GM18520 (cell line): ENCODE measurements around the gene HOXD13.

Experiments used
- ATAC-seq: cut with Tn5 transposase; IDR thresholded peaks from one replicate; pipeline ENCODE4 v1.9.1; 2021; ENCODE audit not compliant: unreplicated experiment

HOXD13 gene

DNA sequence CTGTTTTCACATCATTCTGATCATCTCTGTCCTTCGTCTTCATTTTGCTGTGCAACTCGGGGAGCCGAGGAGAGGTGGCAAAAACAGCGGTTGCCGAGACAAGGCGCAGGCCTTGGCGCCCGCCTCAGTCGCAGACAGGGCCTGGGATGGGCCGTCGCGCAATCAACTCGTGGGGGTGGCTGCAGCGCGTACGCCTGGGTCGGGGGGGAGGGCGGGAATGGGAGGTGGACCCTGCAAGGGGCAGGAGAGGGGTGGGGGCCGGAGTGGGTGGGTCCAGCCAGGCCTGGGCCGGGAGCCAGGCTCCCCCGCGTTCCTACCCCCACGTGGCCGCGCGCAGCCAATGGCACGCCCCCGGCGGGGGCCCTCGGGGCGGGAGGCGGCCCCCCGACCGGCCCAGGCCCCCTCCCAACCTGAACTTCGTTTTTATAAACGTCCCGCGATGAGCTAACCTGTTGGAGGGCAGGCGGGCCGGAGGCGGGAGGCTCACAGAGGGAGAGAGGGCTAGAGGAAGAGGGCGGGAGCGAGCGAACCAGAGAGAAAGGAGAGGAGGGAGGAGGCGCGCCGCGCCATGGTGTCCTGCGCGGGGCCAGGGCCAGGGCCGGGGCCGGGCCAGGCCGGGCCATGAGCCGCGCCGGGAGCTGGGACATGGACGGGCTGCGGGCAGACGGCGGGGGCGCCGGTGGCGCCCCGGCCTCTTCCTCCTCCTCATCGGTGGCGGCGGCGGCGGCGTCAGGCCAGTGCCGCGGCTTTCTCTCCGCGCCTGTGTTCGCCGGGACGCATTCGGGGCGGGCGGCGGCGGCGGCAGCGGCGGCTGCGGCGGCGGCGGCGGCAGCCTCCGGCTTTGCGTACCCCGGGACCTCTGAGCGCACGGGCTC lies at the start of gene HOXD13:
HOXD13 (plus strand) TSS at position 452 of the 875 bp plus-strand sequence; CDS start at position 622, 170 bp downstream.
- ATAC-seq: no peak

DNA sequence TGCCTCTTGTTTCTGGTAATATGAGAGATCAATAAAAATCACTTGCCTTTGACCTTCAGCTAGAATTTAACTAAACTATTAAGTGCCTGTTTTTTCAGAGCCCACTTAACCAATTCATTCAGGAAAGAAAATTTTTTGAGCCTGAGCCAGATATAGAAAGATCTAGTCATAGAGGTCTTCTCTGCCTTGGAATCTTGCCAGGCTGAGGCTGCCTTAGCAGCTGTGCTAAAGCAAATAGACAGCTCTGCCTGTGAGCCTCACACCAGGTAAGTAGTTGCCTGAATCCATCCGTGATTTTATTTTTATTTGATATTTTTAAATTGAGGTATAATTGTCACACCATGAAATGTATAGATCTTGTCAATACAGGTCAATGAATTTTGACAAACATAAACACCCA lies 36.1 kb upstream of the HOXD13 start:
- no peak for ATAC-seq

DNA sequence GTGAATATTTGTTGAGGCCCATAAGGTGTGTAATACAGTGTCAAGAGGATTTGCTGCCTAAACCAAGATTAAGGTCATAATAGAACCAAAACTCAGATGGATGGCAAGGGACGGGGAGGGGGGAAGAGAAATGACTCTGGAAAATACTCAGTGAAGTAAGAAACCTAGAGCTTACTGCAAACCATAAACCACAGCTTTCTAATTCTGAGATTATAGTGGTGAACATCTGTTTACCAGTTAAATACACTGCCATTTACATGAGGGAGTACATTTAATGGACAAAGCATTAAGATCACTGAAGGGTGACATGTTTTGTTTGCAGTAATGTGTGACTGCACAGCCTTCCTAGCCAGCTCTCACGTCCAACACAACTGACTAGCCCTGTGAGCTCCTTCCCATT lies 28.6 kb upstream of the HOXD13 start:
- ATAC-seq: no peak

DNA sequence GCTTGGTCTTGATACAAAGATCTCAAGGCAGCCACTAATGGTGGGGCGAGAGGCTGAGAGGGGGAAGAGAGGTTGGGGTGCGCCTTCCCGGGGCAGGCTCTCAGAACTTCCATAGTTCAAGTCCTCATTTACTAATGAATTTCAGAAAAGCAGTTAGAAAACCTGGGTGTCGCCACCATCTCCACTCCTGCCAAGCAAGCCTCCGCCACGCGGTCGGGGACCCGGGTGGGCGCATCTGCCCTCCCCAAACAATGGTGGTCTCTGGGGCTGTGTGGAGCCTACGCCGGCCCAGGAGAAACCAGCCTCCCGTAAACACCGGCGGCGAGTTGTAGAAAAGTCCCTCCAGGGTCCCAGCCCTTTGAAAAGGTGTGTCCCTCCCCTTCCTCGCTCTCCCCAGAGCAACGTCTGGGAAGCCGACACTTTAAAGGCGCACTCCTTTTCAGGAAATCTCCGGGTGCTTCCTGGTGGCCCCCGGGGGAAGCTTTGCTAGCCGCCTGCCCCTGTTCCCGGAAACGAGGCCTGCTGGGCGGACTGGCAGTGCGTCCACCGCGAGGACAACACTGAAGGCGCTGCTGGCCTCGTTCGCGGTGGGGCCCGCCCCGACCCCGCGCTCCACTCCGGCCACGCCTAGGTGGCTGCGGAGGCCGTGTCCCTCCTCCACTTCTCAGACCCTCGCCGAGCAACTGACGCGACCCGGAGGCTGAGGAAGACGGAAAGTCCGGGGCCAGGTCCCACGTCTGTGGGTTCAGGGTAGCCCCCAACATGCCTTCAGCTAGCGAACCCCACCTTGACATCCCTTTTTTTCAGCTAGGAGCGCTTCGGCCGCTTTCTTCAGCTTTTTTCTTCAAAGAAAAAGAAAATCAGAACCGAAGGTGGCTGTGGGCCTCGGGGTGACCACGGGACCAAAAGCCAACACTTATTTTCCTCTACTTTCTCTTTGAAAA lies 25.6 kb upstream of the HOXD13 start:
- no peak for ATAC-seq

DNA sequence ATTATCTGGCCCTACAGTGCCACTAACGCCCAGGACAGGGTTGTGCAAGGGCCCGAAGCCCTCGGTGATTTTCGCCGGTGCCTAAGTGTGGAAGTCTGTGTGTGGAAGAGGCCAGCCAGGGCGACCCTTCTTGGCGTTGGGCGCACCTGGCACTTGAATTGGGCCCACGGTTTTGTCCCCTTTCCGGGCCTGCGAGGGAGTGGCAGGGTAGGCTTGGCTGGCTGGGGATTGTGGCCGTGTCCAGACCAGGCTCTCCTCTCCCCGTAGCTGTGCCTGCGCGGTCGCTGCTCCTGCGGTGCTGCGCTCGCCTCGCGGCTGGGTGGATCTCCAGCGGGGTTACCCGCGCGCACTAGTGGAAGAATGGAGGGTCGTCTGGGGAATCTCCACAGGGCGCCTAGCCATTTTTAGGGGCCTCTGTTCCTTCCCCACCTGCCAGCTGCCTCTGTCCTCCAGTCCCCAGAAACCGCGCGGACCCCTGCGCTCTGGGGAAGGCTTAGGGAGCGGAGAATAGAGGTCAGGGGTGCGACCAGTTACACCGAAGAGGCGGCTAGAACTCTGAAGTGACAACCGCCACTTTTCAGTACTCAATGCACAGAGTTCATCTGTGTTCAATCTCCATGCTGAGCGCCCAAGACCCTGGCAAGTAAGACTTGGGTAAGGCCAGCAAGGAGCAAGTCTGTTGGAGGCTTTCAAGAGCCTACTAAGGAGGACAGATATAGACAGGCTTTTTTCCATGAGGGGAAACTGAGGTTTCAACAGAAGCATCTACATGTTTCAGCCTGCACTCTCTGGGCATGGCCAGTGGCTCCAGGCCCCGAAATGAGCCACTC lies 24.7 kb upstream of the HOXD13 start:
- no peak for ATAC-seq

DNA sequence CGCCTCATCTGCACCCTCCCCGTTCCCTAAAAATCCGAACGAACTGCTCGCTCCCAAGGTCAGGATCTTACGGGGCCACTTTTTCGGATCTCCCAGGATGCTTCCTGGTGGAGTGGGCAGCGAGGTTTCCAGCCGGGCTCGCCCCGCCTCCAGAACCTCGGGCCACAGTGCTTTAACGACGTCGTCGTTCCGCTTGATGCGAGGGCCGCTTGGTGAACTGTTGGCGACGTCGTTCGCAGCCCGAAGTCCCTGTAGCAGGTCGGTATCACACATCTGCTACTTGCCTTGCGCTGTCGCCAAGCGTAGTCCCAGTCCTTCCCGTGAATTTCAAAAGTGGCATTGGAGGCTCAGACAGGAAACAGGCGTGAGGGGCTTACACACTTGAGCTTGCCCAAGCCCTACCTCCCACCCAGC lies 24.1 kb upstream of the HOXD13 start:
- no peak for ATAC-seq

DNA sequence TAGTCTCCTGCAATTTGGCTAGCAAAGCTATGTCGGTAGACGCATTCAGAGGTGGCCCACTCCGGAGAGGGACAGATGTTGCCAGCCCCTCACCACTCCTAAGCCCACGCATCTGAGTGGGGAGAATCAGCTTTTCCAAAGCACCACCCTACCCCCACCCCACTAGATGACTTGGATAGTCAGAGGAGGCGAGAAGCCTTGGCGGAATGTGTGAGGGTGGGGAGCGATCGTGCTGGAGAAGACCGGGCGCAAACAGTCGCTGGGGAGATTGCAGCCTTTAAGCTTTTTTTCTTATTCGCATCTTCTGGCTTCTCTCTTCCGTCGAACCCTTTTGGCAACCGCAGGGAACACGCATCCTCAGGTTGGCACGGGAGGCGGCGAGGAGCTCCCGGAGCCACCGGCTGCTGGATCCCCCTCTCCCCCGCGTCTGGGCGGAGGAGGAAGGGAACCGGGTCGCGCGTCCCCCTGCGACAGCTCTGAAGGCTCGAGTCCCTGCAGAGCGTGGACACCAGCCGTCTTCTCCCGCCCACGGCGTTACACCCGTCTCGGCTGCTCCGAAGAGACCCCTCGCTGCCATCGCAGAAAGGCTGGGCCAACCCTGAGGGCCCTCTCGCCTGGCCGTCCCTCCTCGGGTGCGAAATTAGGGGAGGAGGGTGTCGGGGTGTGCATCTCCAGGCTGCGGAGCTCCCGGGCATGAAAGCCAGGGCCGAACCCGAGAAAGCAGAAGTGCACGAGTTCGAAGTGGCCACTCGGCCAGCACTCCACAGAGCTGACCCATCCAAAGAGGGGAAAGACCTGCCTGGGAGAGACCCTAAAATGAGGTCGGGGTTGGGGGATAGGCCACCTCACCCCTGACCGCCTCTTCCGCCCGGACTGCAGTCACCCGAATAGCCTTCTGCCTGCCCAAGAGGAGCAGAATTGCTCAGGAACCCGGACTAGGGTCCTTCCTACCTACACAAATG lies 20.9 kb upstream of the HOXD13 start:
- no peak for ATAC-seq

DNA sequence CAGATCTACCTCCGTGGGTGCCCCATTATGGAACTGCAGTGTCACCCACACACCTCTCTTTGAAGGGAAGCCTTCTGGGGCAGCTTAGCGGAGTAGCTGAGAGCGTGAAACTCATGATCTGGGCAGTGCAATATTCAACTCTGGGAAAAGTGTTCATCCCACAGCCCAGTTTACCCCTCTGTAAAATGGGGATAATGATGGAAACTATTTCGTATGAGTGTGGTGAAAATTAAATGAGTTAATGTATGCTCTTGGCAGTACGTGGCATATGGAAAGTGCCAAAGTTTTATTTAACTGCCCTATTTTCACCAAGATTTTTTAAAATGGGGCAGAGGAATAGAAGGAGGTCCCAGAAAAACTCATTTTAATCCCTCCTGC lies 20.2 kb upstream of the HOXD13 start:
- ATAC-seq: no peak

DNA sequence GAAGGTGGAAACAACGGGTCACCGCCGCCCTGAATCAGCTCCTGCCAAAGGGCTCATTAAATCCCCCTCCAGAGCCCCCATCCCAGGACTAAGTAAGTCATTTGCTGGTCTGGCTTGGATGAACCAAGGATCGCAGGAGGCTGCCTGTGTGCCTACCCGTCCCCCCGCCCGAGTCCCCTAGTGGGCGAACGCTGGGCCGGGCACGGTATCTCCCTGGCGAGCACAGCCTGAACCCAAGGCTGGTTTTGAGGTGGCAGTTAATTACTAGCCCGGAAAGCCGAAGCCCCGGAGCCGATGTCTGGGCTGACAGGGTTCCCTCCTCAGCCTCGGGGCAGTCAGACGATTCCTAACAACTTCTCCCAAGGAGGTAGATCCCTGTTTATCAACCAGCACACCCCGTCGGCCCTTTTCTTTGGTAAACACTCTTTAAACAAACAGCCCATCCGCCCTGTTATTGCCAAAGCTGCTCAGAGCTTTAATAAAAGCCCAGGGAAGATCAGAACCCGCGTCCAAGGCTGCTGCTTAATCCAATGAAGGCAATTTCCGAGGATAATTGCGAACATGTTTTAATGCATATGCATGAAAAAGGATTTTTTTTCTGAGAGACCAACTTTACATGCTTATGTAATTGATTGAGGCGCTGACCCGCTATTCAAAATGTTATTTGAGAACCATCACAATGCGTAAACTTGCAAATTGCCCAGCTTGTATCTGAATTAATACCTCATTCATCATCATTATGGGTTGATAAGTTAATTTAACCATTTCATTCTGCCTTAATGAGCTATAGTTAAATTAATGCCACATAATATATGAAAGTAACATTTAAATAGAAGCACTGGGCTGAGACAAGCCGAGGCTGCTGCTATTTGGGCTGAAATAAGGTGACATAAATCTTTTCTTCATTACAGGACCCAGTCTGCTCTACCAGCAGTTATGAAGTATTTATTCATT lies 19.3 kb upstream of the HOXD13 start:
- no peak for ATAC-seq

DNA sequence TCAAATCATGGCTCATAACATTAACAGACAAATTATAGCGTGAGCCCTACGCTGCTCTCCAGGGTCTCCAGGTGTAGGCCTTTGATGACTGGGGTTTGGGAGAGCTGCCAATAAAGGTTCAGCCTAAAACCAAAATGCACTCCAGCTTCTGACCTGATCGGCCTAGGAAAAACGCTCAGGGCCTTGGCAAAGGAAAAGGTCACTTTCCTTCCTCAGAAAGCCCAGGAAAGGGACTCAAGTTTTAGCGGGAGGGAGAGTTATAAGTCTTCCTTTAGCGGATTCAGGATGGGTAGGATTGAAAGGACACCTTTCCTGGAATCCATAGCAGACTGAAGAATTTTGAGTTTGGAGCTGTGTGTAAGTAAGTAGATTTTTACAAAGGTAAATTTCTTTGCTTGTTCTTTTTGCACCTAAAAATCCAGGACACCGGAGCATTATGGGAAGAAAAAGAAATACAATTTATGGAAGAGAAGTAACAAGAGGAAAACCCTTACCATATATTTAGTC lies 17.5 kb upstream of the HOXD13 start:
- no peak for ATAC-seq

DNA sequence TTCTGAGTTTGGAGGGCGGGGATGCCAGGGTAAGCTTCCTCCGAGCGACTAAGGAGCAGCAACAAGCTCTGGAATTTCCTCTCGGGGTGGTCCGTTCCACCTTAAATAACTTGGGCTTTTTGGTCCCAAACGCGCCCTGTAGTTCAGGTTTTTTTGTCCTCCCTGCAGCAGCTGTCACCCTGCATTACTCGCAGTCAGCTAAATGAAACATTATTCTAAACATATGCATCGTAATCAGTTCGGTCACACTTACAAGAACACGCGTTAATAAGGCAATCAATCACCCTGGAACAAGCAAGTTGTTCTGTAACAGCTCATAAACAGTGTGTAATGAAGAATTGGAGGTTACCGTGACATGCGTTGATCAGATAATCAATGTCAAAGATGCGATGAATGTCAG lies 17.0 kb upstream of the HOXD13 start:
- no peak for ATAC-seq

DNA sequence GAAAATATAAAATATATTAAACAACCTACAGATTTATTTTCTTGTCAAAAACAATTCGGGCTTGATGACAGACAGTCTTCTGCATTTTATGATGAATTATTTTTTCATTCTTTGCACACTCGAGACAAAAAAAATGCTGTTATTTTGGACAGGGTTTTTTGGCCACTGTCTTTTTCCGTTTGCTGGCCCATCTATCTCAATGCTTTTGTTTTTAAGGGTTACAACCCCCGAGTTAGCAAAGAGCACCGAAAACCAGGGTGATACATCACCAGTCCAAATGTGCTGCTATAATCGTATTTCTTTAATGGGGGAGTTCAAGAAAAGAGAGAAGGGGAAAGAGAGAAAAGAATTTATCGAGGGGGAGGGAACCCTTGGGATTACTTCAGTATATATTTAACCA lies 16.5 kb upstream of the HOXD13 start:
- no peak for ATAC-seq

DNA sequence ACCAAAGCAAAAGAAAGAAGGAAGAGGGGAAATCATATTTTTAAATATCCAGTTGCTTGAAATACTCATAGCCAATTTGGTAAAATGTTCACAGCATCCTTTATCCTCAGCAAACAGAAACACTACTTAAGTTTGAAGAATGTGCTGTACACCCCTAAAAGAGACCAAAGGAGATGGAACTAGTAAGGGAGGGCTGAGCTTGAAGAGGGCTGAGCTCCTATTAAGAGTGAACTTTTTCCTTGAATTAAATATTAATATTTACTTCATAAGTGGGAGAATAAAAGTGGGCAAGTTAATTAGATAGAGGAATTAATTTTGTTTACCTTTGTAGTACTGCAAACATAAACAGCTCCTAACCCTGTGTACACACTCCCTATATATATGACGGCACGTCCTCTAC lies 15.7 kb upstream of the HOXD13 start:
- no peak for ATAC-seq

DNA sequence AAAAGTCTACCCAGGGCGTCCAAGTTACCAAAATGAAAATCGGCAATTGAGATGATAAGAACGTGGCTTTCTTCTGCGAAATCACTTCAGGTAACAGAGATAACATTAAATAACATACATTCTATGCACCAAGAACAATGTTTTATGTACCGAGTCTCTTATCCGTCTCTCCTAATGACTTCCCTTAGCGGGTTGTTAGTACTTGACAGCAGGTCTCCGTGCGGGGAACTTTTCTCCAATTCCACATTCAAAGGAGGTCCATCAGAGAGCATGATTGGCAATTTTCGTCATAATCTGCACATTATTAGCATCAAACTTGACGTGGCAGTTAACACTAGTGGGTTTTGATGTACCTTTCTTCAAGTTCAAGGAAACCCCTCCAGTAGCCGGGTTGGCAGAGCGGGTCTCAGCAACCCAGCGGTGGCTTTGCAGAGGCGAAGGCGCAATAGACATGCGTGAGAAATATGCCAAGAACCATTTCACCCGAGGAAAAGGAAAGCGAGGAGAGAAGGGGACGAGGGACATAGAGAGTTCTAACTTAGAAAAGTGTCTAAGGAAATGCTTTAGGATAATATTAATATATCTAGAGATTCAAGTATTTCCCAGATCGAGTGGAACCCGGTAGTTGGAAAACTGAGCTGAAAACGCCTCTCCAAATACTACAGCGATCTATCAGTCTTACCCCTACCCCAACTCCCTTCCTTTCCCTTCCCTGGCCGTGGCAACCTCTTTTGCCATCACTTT lies 13.8 kb upstream of the HOXD13 start:
- no peak for ATAC-seq

DNA sequence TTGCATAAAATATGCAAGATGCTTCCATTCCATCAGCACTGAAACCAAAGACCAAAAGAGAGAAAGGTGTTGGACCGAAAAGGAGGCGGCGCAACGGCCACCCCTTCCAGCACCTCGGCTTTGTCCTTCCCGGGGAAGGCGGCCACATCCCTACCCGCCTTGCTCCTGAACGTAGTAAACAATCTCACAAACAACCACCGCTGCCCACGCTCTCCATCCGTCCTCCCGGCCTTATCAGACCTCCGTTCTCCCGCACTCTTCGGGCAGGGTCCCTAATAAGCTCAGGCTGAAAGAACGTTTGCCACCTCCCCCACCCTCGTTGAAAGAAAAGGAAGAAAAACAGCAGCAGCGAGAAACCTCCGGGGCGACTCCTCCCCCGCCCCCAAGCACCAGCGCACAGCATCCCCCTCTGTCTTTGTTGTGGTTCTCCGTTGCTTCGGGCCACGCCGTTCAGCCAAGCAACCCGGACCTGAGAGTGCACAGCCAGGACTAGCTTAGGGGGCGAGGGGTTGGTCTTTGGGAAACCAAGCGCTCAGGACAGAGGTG lies 13.2 kb upstream of the HOXD13 start:
- no peak for ATAC-seq

DNA sequence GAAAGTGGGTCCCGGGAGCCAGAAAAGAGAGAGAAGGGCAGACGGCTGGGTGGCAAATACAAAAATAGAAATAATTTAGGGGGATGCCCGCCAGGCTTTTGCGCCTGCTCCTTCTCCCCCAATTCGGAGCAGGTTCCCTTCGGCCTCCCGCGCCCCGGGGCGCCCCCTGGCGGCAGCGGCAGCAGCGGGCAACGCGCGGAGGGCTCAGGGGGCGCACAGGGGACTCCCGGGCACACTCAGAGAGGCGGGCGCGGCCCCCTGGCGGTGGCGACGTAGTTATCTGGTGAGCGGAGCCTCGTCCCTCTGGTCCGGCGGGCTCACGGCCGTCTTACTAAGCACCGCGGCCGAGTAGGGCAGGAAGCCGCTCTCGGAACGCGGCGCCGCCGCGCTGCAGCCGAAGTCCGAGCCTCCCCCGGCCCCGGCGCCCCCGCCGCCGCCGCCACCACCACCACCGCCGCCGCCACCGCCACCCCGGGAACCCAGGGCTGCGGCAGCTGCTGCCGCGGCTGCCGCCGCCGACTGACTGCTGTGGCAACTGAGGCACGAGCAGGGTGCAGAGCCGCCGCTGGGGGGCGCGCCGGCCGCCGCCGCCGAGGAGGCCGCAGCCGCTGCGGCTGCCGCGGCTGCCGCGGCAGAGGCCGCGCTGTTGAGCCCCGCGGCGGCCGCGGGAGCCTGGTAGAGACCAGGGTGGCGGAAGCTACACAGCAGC lies 12.5 kb upstream of the HOXD13 start:
- ATAC-seq: no peak
